Hepatocyte (in vitro differentiated cells): ENCODE results near the gene OLIG2. TPM values are rescaled to one million over a fixed set of nuclear protein-coding genes. Genes with fewer than 3 reads are reported as not detected.

ENCODE experiments used
- DNase-seq: peaks from one replicate; pipeline ENCODE4 v3.0.0-alpha.2; 2016; ENCODE audit warnings: low spot score
- H2AFZ ChIP-seq: fragments of 200-600 bp; sonication (generic); 2 replicates; pipeline ENCODE4 v1.6.0; 2016; ENCODE audit warnings: antibody characterized with exemption, mild to moderate bottlenecking
- H3K27ac ChIP-seq: fragments of 200-600 bp; sonication (generic); 2 replicates; pipeline ENCODE4 v1.5.1; 2016; ENCODE audit warnings: mild to moderate bottlenecking
- H3K27me3 ChIP-seq: fragments of 200-600 bp; sonication (generic); 2 replicates; pipeline ENCODE4 v1.6.1; 2016
- H3K36me3 ChIP-seq: fragments of 200-600 bp; sonication (generic); replicated peaks from 2 replicates; pipeline ENCODE4 v1.5.1; 2016; ENCODE audit warnings: low read depth; ENCODE audit not compliant: insufficient read depth
- H3K4me1 ChIP-seq: fragments of 200-600 bp; sonication (generic); 2 replicates; pipeline ENCODE4 v1.5.1; 2016; ENCODE audit warnings: mild to moderate bottlenecking, moderate library complexity; ENCODE audit not compliant: insufficient read depth
- H3K4me2 ChIP-seq: fragments of 200-600 bp; sonication (generic); 2 replicates; pipeline ENCODE4 v1.6.0; 2016
- H3K4me3 ChIP-seq: fragments of 200-600 bp; sonication (generic); 2 replicates; pipeline ENCODE4 v1.5.1; 2016; ENCODE audit warnings: mild to moderate bottlenecking
- H3K79me2 ChIP-seq: fragments of 200-600 bp; sonication (generic); 2 replicates; pipeline ENCODE4 v1.6.0; 2017; ENCODE audit warnings: mild to moderate bottlenecking
- H3K9me2 ChIP-seq: fragments of 200-600 bp; sonication (generic); replicated peaks from 2 replicates; pipeline ENCODE4 v1.6.0; 2017; ENCODE audit warnings: mild to moderate bottlenecking; ENCODE audit not compliant: insufficient read depth
- H3K9me3 ChIP-seq: fragments of 200-600 bp; sonication (generic); 2 replicates; pipeline ENCODE4 v1.5.1; 2016; ENCODE audit warnings: low read depth, mild to moderate bottlenecking
- H4K20me1 ChIP-seq: fragments of 200-600 bp; sonication (generic); 2 replicates; pipeline ENCODE4 v1.6.0; 2016; ENCODE audit warnings: mild to moderate bottlenecking; ENCODE audit not compliant: insufficient read depth, poor library complexity, severe bottlenecking
- CTCF ChIP-seq: fragments of 200-600 bp; sonication (generic); IDR thresholded peaks from 2 replicates; pipeline ENCODE4 v1.5.1; 2016; ENCODE audit warnings: antibody characterized with exemption, mild to moderate bottlenecking; ENCODE audit not compliant: poor library complexity
- EZH2 ChIP-seq: fragments of 200-600 bp; sonication (generic); IDR thresholded peaks from 2 replicates; pipeline ENCODE4 v1.6.1; 2016; ENCODE audit warnings: antibody characterized with exemption, mild to moderate bottlenecking, borderline replicate concordance
- EZH2phosphoT487 ChIP-seq: fragments of 200-600 bp; sonication (generic); IDR thresholded peaks from one replicate; pipeline ENCODE4 v1.6.1; 2018; ENCODE audit warnings: antibody characterized with exemption, mild to moderate bottlenecking, low read depth, moderate library complexity; ENCODE audit not compliant: unreplicated experiment, severe bottlenecking
- WGBS: methylation state at CpG from one replicate; pipeline ENCODE4 v1.1.6; 2016; ENCODE audit warnings: low lambda C conversion rate; ENCODE audit errors: missing lambda C conversion rate; 5-methylcytosine and 5-hydroxymethylcytosine counted together
- polyA plus RNA-seq: library from polyadenylated mRNA; unstranded; fragments of >200 nt; fragmentation: Nextera tagmentation; extraction: Ambion mirVana; gene quantifications from 2 replicates; pipeline ENCODE4 v1.2.1, GENCODE V29; 2016
- total RNA-seq: library from RNA; depleted of rRNA; stranded (reverse); fragments of >200 nt; gene quantifications from 2 replicates; pipeline ENCODE4 v1.2.3, GENCODE V29; 2014

Gene OLIG2
- total and polyA plus RNA-seq, 2 experiments from 2014 or later, result not detected

GRCh38 chr21:33011462-33011861 is 14.3 kb upstream of the OLIG2 start:
- H3K4me1 ChIP-seq, result no peaks in the 10 kb centered on the region
- H3K27me3 ChIP-seq, result peaks cover 40% of the 10 kb centered on the region
- no peaks in the 10 kb centered on the region for H3K36me3 ChIP-seq
- H3K4me2 ChIP-seq, result no peak overlapping the region
- WGBS, result 65% methylated on average over 3 of the region's 3 CpGs
- no peaks in the 10 kb centered on the region for H3K9me3 ChIP-seq
- no peak overlapping the region for H3K4me3 ChIP-seq
- peak; percentile 48 for DNase-seq
- H3K27ac ChIP-seq, result no peak overlapping the region
- no peaks in the 10 kb centered on the region for H3K9me2 ChIP-seq
- no peaks in the 10 kb centered on the region for H4K20me1 ChIP-seq
- no peak overlapping the region for H2AFZ ChIP-seq
- no peaks in the 10 kb centered on the region for H3K79me2 ChIP-seq
- TF ChIP-seq EZH2, result no peak
- TF ChIP-seq EZH2phosphoT487, result no peak
- TF ChIP-seq CTCF, result no peak

GRCh38 chr21:33013626-33014025 is 12.1 kb upstream of the OLIG2 start:
- no peaks in the 10 kb centered on the region for H3K4me1 ChIP-seq
- H3K79me2 ChIP-seq, result no peaks in the 10 kb centered on the region
- no peaks in the 10 kb centered on the region for H4K20me1 ChIP-seq
- 58% methylated on average over 3 of the region's 3 CpGs for WGBS
- no peak overlapping the region for H2AFZ ChIP-seq
- H3K9me2 ChIP-seq, result no peaks in the 10 kb centered on the region
- no peaks in the 10 kb centered on the region for H3K9me3 ChIP-seq
- H3K36me3 ChIP-seq, result no peaks in the 10 kb centered on the region
- TF ChIP-seq EZH2phosphoT487 (no peak), EZH2 (no peak), CTCF (no peak)
- no peak overlapping the region for H3K27ac ChIP-seq
- DNase-seq, result no peak
- peaks cover 54% of the 10 kb centered on the region for H3K27me3 ChIP-seq
- H3K4me3 ChIP-seq, result no peak overlapping the region
- no peak overlapping the region for H3K4me2 ChIP-seq

- no peak for DNase-seq
- no peak for TF ChIP-seq EZH2phosphoT487
- Histone ChIP-seq H3K36me3 (no peaks in the 10 kb centered on the region), H3K79me2 (no peaks in the 10 kb centered on the region), H4K20me1 (no peaks in the 10 kb centered on the region), H2AFZ (no peak overlapping the region), H3K4me2 (no peak overlapping the region), H3K27ac (no peak overlapping the region), H3K9me2 (no peaks in the 10 kb centered on the region), H3K4me3 (no peak overlapping the region), H3K4me1 (no peaks in the 10 kb centered on the region), H3K27me3 (peaks cover 58% of the 10 kb centered on the region), H3K9me3 (no peaks in the 10 kb centered on the region)
- 65% methylated on average over 2 of the region's 2 CpGs for WGBS
Observed at GRCh38 chr21:33014331-33014730, 11.4 kb upstream of the OLIG2 start.

- Histone ChIP-seq H3K27ac (no peak overlapping the region), H3K79me2 (no peaks in the 10 kb centered on the region), H3K4me1 (peaks cover 4% of the 10 kb centered on the region), H3K4me2 (no peak overlapping the region), H3K9me2 (no peaks in the 10 kb centered on the region), H3K4me3 (no peak overlapping the region), H2AFZ (no peak overlapping the region), H4K20me1 (no peaks in the 10 kb centered on the region), H3K27me3 (peaks cover 59% of the 10 kb centered on the region), H3K9me3 (no peaks in the 10 kb centered on the region), H3K36me3 (no peaks in the 10 kb centered on the region)
- 67% methylated on average over 4 of the region's 4 CpGs for WGBS
- no peak for DNase-seq
- TF ChIP-seq EZH2, result no peak
- TF ChIP-seq CTCF, result no peak
Observed at GRCh38 chr21:33015096-33015495, 10.6 kb upstream of the OLIG2 start.
